ENCODE measurements around the gene TSR3.
A peak's percentile ranks its signal among the peaks of the same experiment; 100 is the strongest.

Gene TSR3

DNA sequence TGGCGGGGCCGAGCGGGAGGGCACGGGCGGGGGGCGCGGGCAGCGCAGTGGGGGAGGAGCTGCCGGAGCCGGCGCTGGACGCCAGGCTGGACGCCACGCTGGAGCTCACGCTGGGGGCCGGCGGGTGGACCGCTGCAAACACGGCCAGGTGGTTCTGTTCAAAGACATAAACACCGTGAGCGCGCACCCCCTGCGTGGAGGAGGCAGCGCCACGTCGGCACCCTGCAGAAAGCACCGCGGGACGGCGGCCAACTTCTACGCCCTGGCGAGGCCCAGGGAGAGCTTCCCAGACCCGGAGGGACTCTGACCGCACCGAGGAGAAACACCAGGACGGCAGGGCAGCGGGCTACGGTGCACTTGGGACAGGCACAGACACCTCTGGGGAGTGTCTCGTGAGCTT, 33.6 kb upstream of the TSR3 start:
- CTCF ChIA-PET = no interaction called here
- DNase-seq (ENCODE audit: extremely low spot score) = no peak
- no peak for TF ChIP-seq CTCF (IDR thresholded peaks at IDR 0.05; ENCODE audit: control extremely low read depth, extremely low read depth, low read depth, missing control alignments)
- POLR2A ChIA-PET = no interaction called here

DNA sequence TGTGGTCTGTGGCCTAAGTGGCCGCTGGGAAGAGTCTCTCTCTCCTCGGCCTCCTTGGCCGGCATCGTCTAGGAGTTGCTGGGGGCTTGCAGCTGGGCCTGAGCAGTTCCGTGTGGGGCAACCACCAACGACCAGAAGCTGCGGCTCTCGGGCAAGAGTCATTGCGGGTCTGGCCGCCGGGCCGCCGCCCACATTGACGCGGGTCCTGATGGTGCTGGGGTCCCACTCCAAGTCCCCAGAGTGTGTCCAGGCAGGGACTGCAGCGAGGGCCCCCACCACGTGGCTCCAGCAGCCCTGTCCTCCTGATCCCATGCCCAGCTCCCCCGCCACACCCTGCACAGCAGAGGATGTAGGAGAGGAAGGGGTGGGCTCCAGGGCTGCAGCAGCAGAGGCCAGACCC, 31.9 kb upstream of the TSR3 start:
- no peak for DNase-seq (ENCODE audit: extremely low spot score)
- ChIA-PET POLR2A (no interaction called here), CTCF (interaction anchor here (2.5 kb wide), 1 partner anchor 20 kb away, joined by 8 read pairs; no protein-coding TSS in a partner anchor)
- no peak for TF ChIP-seq CTCF (IDR thresholded peaks at IDR 0.05; ENCODE audit: control extremely low read depth, extremely low read depth, low read depth, missing control alignments)

GRCh38 chr16:1381612-1382406, 30.1 kb upstream of the TSR3 start:
- CTCF ChIA-PET = interaction anchor here (2.5 to 5.6 kb wide), 2 partner anchors 17 to 18 kb away, joined by 8 to 56 read pairs; no protein-coding TSS in a partner anchor
- POLR2A ChIA-PET = interaction anchor here (0.6 kb wide), 1 partner anchor 54 kb away, joined by 3 read pairs; no protein-coding TSS in a partner anchor
- no peak for TF ChIP-seq CTCF (IDR thresholded peaks at IDR 0.05; ENCODE audit: control extremely low read depth, extremely low read depth, low read depth, missing control alignments)
- DNase-seq (ENCODE audit: extremely low spot score) = no peak

GRCh38 chr16:1380195-1380594, 28.5 kb upstream of the TSR3 start:
- TF ChIP-seq CTCF (IDR thresholded peaks at IDR 0.05; ENCODE audit: control extremely low read depth, extremely low read depth, low read depth, missing control alignments) = no peak
- CTCF ChIA-PET = interaction anchor here (5.6 kb wide), 1 partner anchor 15 kb away, joined by 56 read pairs; no protein-coding TSS in a partner anchor
- POLR2A ChIA-PET = interaction anchor here (0.6 kb wide), 1 partner anchor 1417 kb away, joined by 4 read pairs; no protein-coding TSS in a partner anchor
- no peak for DNase-seq (ENCODE audit: extremely low spot score)

- CTCF ChIA-PET = interaction anchor here (1.2 to 5.6 kb wide), 2 partner anchors 10 to 14 kb away, joined by 3 to 56 read pairs; no protein-coding TSS in a partner anchor
- POLR2A ChIA-PET = interaction anchor here (1.2 kb wide), 1 partner anchor 36 kb away, joined by 3 read pairs; no protein-coding TSS in a partner anchor
- TF ChIP-seq CTCF (IDR thresholded peaks at IDR 0.05; ENCODE audit: control extremely low read depth, extremely low read depth, low read depth, missing control alignments) = no peak
- peak; percentile 90 for DNase-seq (ENCODE audit: extremely low spot score)
Measured at GRCh38 chr16:1379304-1380076, 27.8 kb upstream of the TSR3 start.

GRCh38 chr16:1378804-1379303, 27.2 kb upstream of the TSR3 start:
- POLR2A ChIA-PET = interaction anchor here (1.2 kb wide), 1 partner anchor 35 kb away, joined by 3 read pairs; no protein-coding TSS in a partner anchor
- DNase-seq (ENCODE audit: extremely low spot score) = peak; percentile 73
- no peak for TF ChIP-seq CTCF (IDR thresholded peaks at IDR 0.05; ENCODE audit: control extremely low read depth, extremely low read depth, low read depth, missing control alignments)
- CTCF ChIA-PET = interaction anchor here (1.2 to 5.6 kb wide), 2 partner anchors 11 to 14 kb away, joined by 3 to 56 read pairs; no protein-coding TSS in a partner anchor

Measured in GM10248 (cell line).